Muscle layer of duodenum (tissue), 2 donors: Measurements from ENCODE around the gene GRM8.

Experiments
- H3K27ac ChIP-seq: one replicate; pipeline ENCODE4 v1.7.0; 2013; ENCODE audit warnings: mild to moderate bottlenecking, low read length
- H3K27me3 ChIP-seq: one replicate; pipeline ENCODE4 v1.7.0; 2013; ENCODE audit warnings: low read depth, mild to moderate bottlenecking, control low read depth, low read length
- H3K36me3 ChIP-seq, 2 donors: one replicate each; pipeline ENCODE4 v1.7.0; 2013; ENCODE audit warnings: low read length in 2 of 2, control low read depth in 1 of 2, mild to moderate bottlenecking in 1 of 2; ENCODE audit not compliant: insufficient read depth in 2 of 2, control insufficient read depth in 1 of 2
- H3K4me1 ChIP-seq, 2 donors: one replicate each; pipeline ENCODE4 v1.7.0; 2013; ENCODE audit warnings: low read length in 2 of 2, mild to moderate bottlenecking in 2 of 2, control low read depth in 1 of 2, moderate library complexity in 1 of 2; ENCODE audit not compliant: insufficient read depth in 2 of 2, control insufficient read depth in 1 of 2
- H3K4me3 ChIP-seq, 2 donors: one replicate each; pipeline ENCODE4 v1.7.0; 2013; ENCODE audit warnings: low read length in 2 of 2, low read depth in 1 of 2, mild to moderate bottlenecking in 1 of 2
- H3K9me3 ChIP-seq, 2 donors: one replicate each; pipeline ENCODE4 v1.7.0; 2013; ENCODE audit warnings: low read length in 2 of 2, control low read depth in 1 of 2, mild to moderate bottlenecking in 1 of 2; ENCODE audit not compliant: control insufficient read depth in 1 of 2
- donor health status: healthy.

GRM8 gene

GRCh38 chr7:127080576-127080975 is 172.2 kb downstream of the GRM8 start:
- no peak overlapping the region for H3K27ac ChIP-seq
- no peaks in the 10 kb centered on the region for H3K9me3 ChIP-seq
- no peaks in the 10 kb centered on the region for H3K36me3 ChIP-seq
- no peaks in the 10 kb centered on the region for H3K27me3 ChIP-seq
- H3K4me3 ChIP-seq: no peak overlapping the region
- H3K4me1 ChIP-seq: no peaks in the 10 kb centered on the region

GRCh38 chr7:127066974-127067373 is 185.8 kb downstream of the GRM8 start:
- H3K27me3 ChIP-seq: no peaks in the 10 kb centered on the region
- H3K27ac ChIP-seq: no peak overlapping the region
- no peaks in the 10 kb centered on the region for H3K4me1 ChIP-seq
- H3K4me3 ChIP-seq: no peak overlapping the region
- peaks cover 0 to 8% of the 10 kb centered on the region in 2 donors for H3K9me3 ChIP-seq
- H3K36me3 ChIP-seq: no peaks in the 10 kb centered on the region

- no peak overlapping the region for H3K27ac ChIP-seq
- H3K9me3 ChIP-seq: peaks cover 0 to 8% of the 10 kb centered on the region in 2 donors
- H3K4me3 ChIP-seq: no peak overlapping the region
- H3K27me3 ChIP-seq: no peaks in the 10 kb centered on the region
- H3K36me3 ChIP-seq: no peaks in the 10 kb centered on the region
- no peaks in the 10 kb centered on the region for H3K4me1 ChIP-seq
These were observed 193.3 kb downstream of the GRM8 start for GRCh38 chr7:127059475-127059874.

- Histone ChIP-seq H3K4me1 (no peaks in the 10 kb centered on the region), H3K27ac (no peak overlapping the region), H3K27me3 (no peaks in the 10 kb centered on the region), H3K4me3 (no peak overlapping the region), H3K9me3 (peaks cover 0 to 2% of the 10 kb centered on the region in 2 donors), H3K36me3 (no peaks in the 10 kb centered on the region)
These were observed 194.8 kb downstream of the GRM8 start for GRCh38 chr7:127057918-127058317.

GRCh38 chr7:127056202-127056601 is 196.5 kb downstream of the GRM8 start:
- no peaks in the 10 kb centered on the region for H3K4me1 ChIP-seq
- H3K27ac ChIP-seq: no peak overlapping the region
- H3K27me3 ChIP-seq: no peaks in the 10 kb centered on the region
- no peaks in the 10 kb centered on the region for H3K9me3 ChIP-seq
- no peak overlapping the region for H3K4me3 ChIP-seq
- no peaks in the 10 kb centered on the region for H3K36me3 ChIP-seq

- H3K36me3 ChIP-seq: no peaks in the 10 kb centered on the region
- H3K27ac ChIP-seq: no peak overlapping the region
- H3K9me3 ChIP-seq: no peaks in the 10 kb centered on the region
- H3K4me1 ChIP-seq: no peaks in the 10 kb centered on the region
- no peak overlapping the region for H3K4me3 ChIP-seq
- H3K27me3 ChIP-seq: no peaks in the 10 kb centered on the region
These were observed 205.2 kb downstream of the GRM8 start for GRCh38 chr7:127047521-127047920.

- H3K27me3 ChIP-seq: no peaks in the 10 kb centered on the region
- H3K4me1 ChIP-seq: no peaks in the 10 kb centered on the region
- H3K27ac ChIP-seq: no peak overlapping the region
- no peak overlapping the region for H3K4me3 ChIP-seq
- no peaks in the 10 kb centered on the region for H3K36me3 ChIP-seq
- no peaks in the 10 kb centered on the region for H3K9me3 ChIP-seq
These were observed 210.9 kb downstream of the GRM8 start for GRCh38 chr7:127041689-127042452.

GRCh38 chr7:127040042-127040441 is 212.7 kb downstream of the GRM8 start:
- H3K4me1 ChIP-seq: no peaks in the 10 kb centered on the region
- H3K4me3 ChIP-seq: no peak overlapping the region
- H3K27ac ChIP-seq: no peak overlapping the region
- H3K27me3 ChIP-seq: no peaks in the 10 kb centered on the region
- no peaks in the 10 kb centered on the region for H3K36me3 ChIP-seq
- no peaks in the 10 kb centered on the region for H3K9me3 ChIP-seq

GRCh38 chr7:127039541-127039940 is 213.2 kb downstream of the GRM8 start:
- Histone ChIP-seq H3K27me3 (no peaks in the 10 kb centered on the region), H3K4me3 (no peak overlapping the region), H3K36me3 (no peaks in the 10 kb centered on the region), H3K9me3 (no peaks in the 10 kb centered on the region), H3K27ac (no peak overlapping the region), H3K4me1 (no peaks in the 10 kb centered on the region)

GRCh38 chr7:127035203-127035849 is 217.4 kb downstream of the GRM8 start:
- no peaks in the 10 kb centered on the region for H3K9me3 ChIP-seq
- no peaks in the 10 kb centered on the region for H3K4me1 ChIP-seq
- H3K27ac ChIP-seq: no peak overlapping the region
- no peaks in the 10 kb centered on the region for H3K27me3 ChIP-seq
- H3K36me3 ChIP-seq: no peaks in the 10 kb centered on the region
- no peak overlapping the region for H3K4me3 ChIP-seq

GRCh38 chr7:127034186-127034806 is 218.4 kb downstream of the GRM8 start:
- Histone ChIP-seq H3K36me3 (no peaks in the 10 kb centered on the region), H3K27ac (no peak overlapping the region), H3K4me3 (no peak overlapping the region), H3K4me1 (no peaks in the 10 kb centered on the region), H3K27me3 (no peaks in the 10 kb centered on the region), H3K9me3 (no peaks in the 10 kb centered on the region)
